GM18526 (cell line): ENCODE results near the gene PTCH2.

Experiments
- POLR2A ChIP-seq: IDR thresholded peaks from 3 replicates; pipeline ENCODE4 v1.6.1; 2011; ENCODE audit not compliant: insufficient read length; ENCODE audit errors: extremely low read depth

The PTCH2 gene

GRCh38 chr1:44783697-44784093 is 59.4 kb downstream of the PTCH2 start:
- TF ChIP-seq POLR2A: no peak

- TF ChIP-seq POLR2A: no peak
Observed at GRCh38 chr1:44780583-44781121, 62.4 kb downstream of the PTCH2 start.

DNA sequence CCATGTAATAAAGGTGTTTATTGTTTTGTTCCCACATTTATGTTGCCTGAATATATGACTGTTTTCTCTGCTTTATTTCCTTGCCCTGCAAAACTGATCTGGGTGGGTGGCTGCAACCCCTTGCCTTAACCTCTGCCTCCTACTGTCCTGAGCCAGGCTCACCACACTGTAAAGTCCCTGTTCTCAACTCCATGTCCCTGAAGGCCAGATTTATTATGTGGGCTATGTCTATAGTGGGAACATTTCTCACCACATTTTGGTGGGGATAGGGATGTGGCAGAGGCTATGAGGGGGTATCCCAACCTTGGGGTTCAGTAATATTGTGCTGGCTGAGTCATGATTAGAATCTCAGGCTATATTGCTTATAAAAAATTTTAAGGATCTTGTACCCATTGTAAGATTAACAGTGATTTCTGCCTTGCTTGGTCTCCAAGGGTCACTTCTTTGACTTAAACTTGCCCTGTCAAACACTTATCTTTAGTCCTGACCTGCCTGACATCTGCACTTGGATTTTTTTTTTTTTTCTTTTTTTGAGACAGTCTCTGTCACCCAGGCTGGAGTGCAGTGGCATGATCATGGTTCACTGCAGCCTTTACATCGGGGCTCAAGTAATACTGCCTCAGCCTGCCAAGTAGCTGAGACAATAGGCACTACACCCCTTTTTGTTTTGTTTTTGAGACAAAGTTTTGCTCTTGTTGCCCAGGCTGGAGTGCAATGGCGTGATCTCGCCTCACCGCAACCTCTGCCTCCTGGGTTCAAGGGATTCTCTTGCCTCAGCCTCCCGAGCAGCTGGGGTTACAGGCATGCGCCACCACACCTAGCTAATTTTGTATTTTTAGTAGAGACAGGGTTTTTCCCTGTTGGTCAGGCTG is 64.1 kb downstream of the PTCH2 start:
- TF ChIP-seq POLR2A: no peak

DNA sequence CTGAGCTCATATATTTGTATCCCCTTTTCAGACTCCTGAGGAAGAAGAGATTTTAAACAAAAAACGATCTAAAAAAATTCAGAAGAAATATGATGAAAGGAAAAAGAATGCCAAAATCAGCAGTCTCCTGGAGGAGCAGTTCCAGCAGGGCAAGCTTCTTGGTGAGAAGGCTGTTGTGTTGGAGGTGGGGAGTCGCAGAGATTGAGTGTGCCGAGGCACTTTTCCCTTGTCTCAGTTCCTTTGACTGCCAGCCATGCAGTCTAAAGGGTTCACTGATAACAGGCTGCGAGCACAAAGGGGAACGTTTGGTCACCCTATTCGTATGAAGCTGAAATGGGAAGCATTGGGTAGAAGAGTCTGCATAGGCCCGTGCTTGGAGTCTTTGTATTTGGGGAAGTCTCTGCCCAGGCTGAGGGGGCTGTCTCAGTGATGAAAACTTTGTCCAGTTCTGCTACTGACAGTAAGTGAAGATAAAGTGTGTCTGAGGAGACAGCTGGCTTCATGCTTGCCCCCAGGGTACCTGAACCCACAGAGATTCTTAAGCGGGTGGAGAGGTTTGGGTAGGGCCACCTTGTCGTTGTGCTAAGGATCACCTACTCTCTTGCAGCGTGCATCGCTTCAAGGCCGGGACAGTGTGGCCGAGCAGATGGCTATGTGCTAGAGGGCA is 65.0 kb downstream of the PTCH2 start:
- TF ChIP-seq POLR2A: no peak

DNA sequence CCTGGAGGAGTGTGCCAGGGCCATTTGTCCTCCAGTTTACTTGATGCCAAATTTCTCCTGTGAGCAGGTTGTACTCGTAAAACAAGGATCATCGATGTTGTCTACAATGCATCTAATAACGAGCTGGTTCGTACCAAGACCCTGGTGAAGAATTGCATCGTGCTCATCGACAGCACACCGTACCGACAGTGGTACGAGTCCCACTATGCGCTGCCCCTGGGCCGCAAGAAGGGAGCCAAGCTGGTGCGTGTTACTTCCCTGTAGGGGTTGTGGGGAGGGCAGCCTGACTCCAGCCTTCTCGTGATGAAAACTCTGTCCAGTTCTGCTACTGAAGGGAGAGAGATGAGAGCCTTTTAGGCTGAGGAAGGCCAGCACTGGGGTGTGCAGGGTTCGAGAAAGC is 65.5 kb downstream of the PTCH2 start:
- TF ChIP-seq POLR2A: no peak

DNA sequence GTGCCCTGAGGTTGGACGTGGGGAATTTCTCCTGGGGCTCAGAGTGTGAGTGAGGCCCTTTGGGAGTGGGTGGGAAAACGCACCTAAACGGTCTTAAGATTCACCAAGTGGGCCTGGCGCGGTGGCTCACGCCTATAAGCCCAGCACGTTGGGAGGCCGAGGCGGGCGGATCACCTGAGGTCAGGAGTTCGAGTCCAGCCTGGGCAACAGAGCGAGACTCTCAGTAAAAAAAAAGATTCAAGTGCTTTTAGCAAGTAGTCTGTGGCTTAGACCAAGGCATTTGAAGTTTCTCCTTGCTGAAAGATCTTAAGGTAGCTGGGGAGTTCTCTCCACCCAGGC is 66.4 kb downstream of the PTCH2 start:
- no peak for TF ChIP-seq POLR2A

DNA sequence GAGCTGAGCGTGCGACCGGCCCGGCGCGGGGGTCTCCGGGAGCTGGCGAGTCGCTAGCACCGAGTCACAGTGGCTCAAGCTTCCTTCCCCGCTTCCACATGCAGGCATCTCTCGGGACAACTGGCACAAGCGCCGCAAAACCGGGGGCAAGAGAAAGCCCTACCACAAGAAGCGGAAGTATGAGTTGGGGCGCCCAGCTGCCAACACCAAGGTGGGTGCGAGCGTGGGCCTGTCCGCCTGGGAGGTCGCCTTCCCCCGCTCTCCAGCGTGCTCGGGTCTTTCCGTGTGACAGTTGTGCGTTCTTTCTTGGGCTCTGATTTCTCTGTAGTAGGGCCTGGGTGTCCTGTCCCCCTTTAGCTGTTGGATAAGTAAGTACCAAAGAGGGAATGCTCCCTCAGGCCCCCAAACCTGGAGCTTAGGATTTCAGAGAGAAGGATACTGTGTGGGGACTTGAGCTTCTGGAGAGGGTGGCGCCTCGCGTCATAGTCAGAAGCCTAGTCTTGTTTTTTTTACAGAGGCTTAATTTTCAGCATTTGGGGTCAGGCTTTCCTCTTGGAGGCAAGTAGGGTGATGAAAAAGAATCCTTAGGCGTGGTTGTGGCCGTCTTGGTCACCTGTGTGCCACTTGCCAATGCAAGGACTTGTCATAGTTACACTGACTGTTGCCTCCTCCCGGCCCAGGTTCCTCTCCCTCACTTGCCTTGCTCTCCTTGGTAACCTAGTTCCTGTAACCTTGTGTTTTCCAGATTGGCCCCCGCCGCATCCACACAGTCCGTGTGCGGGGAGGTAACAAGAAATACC is 66.9 kb downstream of the PTCH2 start:
- no peak for TF ChIP-seq POLR2A

- TF ChIP-seq POLR2A: peak; percentile 99
Observed at GRCh38 chr1:44775078-44775929, 67.7 kb downstream of the PTCH2 start, which contains the start of gene RPS8. TSS of gene RPS8 (plus strand) at chr1:44775540. CDS start at chr1:44775597, 57 bp downstream.
